Left forelimb (tissue), 1 donor: Measurements from ENCODE around the gene FMNL2.

ENCODE experiments used
- DNase-seq: peaks from one replicate; pipeline ENCODE4 v3.0.0-alpha.2; 2018; ENCODE audit warnings: low spot score

The FMNL2 gene

DNA sequence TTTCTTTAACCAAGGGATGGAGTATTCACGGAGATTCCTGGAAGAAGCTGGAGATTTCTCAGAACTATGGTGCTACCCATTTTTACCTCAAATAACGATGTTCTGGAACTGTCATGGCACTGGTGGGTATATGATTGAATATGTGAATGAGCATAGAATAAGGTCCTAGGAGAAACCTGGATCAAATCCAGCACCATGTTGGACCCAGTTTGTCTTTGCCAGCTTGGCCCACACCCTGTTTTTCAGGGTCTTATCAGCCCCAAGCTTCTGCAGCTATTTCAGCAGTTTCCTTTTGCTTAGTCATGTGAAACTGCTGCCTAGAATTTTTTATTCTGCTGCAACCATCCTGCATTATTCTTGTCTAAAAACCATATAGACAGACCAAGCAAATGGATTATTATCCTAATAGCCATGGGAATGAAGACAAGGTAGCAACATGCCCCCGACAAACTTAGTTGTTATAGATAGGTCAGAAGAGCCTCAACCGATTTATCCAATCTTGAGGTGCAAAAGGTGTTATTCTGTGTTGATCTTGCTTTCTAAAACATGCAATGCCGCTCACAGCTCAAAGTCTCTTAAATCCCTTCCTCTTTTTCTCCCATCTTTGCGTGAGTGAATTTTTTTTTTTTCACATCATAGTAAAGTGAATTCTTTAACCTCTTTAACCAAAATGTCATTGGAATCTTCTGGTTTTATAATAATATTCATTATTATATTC is 248.7 kb downstream of the FMNL2 start:
- DNase-seq = no peak

DNA sequence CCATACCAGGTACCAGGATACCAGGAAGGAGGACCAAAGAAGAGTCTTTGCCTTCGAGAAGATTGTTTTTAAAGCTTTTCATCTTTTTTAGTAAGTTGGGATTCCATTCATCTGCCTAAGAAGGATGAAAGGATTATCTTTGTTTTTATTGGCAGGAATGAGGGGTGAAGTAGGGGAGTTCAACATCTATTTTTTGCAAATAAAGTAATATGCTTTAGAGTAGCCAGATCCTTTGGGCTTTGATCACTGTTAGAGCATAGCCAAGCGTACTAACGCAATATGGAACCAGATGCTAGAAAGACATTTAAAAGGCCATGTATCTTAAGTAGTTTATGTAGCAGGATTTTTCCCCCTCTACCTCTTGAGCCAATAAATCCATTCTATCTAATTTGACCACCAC is 249.3 kb downstream of the FMNL2 start:
- DNase-seq = no peak

DNA sequence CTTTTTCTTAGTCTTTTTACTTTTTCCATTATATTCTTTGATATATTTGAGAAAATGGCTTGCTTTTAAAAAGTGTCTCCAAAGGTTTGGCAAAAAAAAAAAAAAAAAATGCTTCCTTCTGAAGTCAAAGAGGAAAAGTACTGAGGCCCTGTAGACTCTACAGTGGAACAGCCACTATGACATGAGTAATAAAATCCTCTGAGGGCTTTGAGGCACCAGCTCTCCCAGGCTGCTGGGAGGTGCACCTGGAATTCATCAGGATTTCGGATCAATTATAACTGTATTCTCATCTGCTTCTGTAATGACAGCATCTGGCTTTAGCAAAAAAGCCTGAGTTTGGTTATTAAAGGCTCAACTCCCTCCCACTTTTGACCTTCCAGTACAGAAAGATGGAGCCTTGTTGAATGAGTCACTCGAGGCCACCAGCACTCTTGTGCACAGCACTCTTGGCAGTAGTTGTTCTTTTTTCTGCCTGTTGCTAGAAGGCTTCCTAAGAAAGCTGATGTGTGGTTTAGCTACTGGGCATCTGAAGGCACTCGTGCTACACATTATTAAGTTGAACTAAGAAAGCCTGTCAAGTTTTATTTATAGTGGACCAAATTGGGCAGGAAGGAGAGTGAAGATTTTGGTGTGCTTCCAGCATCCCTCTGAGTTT is 251.0 kb downstream of the FMNL2 start:
- no peak for DNase-seq

DNA sequence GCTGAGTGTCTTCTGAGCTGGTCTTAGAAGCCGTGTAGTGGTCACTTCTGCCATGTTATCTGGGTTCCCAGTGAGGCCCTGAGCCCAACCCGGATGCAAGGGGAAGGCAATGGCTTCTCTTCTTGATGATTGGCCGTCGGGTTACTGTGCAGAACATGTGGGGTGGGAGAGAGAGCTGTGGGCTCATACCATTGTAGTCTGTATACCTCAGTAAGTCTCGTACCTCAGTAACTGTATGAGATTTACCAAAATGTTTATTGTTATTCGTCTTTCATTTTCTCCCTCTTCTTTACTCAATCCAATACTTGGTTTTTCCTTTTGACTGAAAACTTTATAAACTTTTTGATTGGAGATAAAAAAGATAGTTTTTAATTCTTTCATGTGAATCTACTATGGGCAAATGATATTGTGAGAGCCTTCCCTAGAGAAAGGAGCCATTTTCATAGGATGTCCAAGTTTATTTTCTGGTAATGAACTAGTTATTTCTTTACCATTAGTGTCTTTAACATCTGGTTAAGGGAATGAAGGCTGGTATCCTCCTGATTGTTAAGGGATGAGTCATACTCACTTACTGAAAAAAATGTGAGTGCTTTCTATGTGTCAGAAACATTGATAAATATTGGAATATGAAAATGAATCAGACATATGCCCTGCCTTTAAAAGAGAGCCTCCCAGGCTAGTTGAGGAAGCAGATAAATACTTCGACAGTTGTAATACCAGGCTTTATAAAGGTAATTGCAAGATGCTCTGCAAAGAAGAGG is 252.4 kb downstream of the FMNL2 start:
- no peak for DNase-seq

DNA sequence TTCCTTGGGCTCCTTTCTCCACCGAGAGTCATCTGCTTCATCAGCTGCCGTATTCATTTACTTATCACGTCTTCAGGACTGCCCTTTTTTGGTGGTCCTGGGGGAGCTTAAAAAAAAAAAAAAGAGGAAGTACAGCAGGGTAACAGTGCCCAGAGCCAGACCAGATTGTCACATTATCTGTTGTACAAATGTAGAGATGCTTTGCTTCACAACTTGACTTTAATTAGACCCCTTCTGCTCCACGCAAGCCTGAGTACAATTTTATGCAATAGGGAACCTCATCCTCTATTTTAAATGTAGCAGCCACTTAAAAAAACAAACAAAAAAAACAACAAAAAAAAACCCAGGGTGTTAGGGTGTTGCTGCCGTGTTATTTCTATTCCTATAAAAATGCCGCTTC is 254.0 kb downstream of the FMNL2 start:
- DNase-seq = no peak

DNA sequence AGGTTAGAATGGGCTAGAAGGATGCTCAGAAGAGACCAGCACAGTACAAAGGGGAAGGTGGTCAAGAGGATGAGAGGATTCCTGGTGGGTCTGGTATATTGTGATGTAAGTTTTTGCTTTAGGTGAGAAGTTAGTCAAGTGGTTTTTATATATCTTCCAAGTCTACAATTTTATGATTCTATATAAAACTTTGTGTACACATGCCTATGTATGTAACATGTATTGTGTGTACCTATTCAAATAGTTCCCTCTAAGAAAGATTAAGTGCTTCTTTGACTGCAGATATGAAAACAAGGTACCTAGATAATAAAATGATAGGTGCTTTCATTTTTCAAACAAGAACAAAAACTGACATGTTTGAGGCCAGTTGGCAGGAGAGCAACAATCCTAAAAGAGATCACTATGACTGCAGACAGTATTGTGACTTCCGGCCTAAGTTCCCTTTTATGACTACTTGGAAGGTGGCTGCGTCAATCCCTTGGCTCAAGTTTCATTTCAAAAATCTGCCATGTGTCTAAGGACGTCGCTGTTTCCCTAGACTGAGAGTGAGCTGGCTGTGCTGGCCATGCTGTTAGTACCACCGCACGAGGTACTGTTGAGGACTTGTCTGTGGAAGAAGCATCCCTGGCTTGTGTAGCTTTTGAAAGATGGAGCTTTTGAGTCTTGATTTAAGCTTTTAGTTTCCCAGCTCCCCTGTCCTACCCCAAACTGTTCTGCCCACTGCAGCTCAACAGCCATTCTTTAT is 259.2 kb downstream of the FMNL2 start:
- no peak for DNase-seq

DNA sequence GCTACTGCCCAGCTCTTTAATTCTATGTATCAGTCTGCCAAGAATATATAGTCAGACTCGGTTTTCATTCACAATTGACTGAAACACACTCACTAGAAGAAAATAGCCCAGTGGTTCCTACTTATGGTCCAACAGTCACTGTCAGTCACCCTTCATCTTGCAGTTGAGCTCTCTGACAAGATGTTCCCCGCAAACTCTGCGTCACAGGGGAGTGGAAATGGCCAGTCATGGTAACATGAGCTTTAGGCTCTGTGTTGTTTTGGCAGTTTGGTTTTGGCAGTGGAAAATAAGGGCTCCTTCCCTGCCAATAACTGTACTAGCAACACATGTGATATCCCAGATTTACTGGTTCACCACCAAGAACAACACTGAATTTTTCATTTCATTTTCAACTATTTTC is 259.8 kb downstream of the FMNL2 start:
- no peak for DNase-seq

DNA sequence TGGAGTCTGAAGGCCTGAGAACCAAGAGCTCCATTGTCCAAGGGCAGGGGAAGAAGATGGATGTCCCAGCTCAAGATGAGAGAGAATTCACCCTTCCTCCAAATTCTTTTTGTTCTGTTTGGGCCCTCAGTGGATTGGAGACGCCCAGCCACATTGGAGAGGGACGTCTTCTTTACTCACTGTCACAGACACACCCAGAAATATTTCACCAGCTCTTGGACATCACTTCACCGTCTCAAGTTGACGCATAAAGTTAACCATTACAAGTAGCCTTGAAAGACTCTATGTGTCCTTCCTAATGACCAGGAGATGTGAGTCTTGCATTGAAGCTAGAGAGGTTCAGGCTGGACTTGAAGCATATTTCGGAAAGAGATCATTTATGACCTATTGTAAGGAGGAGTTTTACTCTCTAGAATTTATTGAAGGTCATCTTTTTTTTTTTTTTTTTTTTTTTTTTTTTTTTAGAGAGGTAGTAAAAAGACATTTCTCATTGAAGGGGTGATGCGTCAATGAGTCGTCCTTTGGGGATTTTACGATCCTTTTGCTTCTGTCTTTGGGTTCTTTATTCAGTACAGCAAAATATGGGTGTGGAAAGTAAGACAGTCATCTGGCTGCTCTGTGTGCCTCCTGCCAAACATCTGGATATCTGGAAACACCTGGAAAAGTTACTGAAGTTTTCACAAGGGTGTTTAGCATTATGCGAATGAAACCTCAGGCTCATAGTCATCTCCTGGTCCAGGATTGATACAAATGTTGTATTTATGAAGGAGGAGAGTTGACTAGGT is 264.2 kb downstream of the FMNL2 start:
- no peak for DNase-seq

DNA sequence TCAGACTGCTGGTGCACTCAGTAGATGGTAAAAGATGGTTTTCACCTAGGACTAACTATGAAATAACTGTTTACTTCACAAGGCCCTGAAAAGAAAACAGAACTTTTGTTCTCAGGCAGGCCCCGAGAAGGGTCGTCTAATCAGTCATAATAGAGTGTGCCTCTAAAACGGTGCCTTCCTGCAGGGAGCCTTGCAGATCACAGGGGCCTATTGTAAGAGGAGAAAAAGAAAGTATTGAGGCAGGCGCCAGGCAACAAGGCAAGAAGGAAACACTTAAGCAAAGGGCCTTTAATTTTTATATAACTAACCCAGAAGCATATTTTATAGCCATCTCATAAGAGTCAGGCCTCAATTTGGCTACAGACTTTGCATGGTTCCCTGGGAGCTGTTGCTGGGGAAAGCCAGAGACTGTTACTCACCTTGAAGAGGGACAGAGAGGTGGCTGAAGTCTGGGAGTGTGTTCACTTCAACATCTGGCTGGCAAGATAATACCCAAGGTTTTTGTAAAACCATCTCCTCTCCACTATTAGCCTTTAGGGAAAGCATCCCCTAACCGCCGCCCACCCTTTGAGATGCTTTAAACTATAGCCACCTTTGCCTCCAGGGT is 265.2 kb downstream of the FMNL2 start:
- DNase-seq = no peak

DNA sequence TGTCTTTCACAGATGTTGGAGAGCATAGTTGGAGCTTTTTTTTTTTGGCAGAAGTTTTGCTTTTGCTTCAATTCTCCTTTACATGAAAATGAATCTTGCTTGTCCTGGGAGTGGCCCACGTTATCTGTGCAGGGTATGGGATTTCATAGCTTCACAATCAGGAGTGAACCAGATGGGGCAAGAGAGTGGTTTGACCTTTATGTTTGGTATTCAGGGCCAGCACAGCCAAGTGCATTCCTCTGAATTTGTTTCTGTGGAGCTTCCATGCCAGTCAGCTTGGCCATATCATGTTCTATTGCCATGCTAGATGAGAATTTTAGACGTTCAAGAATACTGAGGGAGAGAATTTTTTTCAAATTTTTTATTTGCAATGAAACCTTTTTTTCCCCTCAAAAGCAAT is 265.7 kb downstream of the FMNL2 start:
- DNase-seq = no peak

DNA sequence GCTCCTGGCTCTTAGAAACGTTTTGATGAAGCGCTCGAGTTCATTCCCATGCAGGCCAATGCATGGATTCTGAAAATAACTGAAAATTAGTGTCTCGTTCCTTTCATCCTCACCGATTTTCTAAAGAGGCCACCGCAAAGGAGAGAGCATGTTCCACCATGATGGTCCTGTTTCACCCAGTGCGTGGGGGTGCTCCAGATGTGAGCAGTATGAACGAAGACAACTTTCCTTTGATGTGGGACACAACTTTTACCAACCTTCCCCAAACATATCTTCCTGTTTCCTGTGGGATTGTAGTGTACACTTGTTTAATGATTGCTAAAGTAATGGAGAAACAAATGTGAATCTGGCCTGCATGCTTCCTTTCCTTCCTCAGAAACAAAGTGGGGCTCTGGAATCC is 267.8 kb downstream of the FMNL2 start:
- no peak for DNase-seq

DNA sequence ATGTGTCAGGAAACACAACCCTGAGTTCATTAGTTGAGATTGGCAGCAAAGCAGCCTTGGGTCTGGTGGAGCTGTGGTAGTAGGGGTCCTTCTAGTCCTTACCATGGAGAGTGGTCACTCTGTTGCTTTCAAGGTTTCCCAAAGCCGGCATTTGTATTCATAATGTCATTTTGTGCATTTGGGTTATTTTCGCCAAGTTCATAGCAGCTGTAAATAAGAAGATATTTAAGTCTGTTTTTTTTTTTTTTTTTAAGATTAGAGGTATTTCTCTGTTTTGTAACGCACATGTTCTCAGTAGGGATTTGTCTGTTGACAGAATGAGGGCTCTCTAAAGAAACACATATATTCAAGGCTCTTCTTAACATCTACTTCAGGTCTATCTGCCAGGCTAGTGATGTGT is 268.2 kb downstream of the FMNL2 start:
- DNase-seq = no peak

DNA sequence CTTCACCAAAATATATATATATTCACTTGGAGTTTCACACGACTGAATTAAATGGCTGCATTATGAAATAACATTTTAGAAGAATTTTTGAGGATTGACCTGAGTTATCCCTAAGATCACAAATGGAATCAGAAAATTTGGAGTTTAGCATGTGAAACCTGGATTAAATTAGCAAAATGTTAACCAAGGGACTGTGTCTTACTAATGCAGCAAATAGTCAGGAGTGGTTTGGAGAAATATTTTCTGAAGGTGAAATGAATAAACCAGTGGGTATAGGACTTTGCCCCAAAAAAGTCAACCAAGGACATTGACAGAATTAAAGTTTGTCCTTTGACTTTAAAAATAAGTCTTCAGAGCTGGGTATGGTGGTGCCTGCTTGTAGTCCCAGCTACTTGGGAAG is 271.1 kb downstream of the FMNL2 start:
- no peak for DNase-seq

DNA sequence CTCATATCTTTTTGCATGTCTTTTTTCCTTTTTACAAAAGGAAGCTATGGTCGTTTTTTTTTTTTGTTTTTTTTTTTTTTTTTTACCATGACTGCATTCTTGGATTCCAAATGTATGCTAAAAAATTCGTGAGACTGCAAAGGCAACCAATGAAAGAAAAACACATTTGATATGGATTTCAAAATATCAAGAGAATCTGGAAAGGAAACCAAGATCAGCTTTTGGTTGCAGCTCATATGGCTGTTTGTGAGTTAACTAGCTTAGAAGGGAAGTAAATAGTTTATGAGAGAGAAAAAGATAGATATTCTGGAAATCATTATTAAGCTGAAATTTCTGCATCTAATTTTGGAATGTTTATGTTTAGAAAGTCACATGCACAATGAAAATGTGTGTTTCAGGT is 272.0 kb downstream of the FMNL2 start:
- DNase-seq = no peak

DNA sequence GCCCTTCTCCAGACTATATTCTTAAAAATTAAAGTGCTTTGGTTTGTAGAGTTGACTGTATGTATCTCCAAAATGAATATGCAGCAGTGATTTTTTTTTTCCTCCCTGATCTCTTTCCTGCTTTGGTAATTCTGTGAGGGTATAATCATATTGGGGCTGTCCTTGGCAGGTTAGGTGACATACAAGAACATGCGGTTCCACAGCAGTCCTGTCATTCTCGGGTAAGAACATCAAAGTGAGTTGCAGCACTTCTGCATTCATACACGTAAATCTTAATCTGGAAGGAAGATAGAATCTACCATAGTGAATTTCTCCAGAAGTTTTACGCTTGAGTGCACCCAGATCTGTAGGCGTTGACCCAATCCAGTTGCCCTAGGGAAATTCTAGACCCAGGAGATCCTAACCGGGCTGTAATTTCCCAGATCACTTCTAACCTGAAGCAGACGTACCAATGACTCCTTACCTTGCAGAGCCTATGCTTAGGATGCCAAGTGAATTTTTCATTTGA is 272.9 kb downstream of the FMNL2 start:
- DNase-seq = no peak

DNA sequence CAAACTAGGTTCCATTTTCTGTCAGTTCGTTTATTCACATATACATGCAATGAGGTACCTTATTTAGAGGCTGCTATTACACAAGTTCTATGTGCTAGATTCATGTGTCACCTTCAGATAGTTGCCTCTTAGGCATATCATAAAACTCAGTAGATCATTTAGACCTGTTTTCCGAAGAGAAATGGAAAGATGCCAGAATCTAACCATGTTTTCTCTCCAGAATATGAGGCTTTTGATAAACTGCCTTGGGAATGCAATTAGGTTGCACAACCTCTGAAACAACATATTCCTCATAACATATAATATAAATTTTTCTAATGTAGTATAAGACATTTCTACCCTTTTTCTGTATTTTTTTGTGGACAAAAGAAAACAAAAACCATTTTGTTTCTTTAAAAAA is 274.2 kb downstream of the FMNL2 start:
- no peak for DNase-seq

DNA sequence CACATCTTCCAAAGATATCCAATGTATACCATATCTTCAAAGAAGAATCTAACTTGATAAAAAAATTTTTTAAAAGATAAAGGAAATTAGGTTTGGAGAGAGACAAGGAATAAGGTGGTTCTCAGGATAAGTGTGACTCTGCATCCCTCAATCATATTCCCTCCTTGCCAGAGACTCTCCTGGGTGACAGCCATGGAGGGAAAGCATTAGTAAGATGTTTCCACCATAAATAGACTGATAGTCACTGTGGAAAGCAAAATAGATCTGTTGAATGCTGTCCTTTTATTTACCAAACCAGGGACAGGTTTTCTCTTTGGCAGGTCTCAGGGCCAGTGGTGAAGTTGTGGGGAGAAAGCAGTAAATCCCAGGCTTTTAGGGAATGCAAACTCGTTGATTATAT is 274.7 kb downstream of the FMNL2 start:
- no peak for DNase-seq

DNA sequence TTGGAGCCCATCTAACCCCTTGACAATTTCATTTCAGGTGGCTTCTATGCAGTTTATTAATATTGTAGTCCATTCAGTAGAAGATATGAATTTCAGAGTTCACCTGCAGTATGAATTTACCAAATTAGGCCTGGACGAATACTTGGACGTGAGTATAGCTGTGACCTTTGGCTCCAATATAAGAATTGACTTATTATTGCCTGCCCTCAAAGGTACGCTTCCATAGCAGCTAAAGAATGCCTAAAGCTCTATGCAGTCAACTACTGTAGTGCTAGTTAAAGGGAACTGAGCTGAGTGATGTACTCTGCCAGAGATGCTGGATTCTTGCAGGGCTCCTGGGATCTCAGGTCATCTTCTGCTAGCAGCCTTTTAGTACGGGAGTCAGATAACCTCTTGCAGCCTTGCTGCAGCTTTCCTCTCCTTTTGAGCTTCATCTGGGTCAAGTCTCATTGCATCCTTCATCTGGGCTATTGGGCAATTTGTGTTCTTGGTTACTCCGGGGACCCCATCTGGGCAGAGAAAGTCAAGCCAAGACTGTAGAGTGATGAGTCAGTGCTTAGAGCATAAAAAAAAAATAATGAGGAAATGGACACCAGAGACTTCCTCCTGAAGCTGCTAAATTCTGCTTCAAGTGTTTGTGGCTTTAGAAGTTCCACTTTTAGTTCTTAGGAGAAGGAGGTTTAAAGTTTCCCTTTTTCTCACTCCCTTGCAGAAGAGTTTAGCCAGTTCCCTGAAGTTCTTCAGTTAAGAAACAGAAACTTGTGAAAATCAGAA is 276.7 kb downstream of the FMNL2 start:
- DNase-seq = no peak

DNA sequence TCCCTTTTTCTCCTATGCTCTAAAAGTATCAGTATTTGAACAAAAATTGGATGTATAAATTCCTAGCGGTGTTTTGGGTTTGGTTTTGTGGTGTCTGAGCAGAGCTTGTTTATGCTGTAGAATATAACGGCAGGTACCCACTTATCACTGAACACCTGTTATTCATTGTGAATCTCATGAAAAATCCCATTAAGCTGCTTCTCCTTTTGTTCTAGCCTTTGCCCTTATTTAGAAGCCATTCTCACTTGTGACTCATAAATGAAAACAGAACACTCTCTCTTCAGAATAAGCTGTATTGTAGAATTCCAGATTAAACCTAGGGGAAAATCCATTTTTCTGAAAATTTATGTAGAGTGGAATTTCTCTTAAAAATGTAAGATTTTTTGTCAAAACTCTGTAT is 278.3 kb downstream of the FMNL2 start:
- no peak for DNase-seq

DNA sequence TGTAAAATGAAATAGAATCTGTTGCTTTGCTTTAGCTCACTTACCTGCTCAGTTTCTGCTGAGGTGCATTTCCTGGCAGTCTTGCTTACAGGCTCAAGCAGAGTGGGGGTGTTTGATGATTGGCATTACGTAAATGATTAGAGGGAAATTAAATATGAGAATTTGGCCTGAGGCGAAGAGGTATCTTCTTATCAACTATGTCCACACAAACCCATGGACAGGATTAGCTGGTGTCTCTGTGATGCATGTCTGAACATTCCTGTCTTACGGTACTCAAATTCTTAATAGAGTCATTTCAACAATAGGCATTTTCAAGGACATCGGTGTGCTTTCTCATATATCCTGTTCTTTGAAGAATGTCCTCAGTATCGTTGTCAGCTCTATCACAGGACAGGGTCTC is 280.2 kb downstream of the FMNL2 start:
- DNase-seq = no peak
